HepG2 (cell line): ENCODE measurements around the gene FFAR1. TPM values are rescaled to one million over a fixed set of nuclear protein-coding genes. Genes with fewer than 3 reads are reported as not detected.

ENCODE experiments used
- ATAC-seq: fragments of 200-7000 bp; cut with Tn5 transposase; 3 replicates; pipeline ENCODE4 v1.9.1; 2020; ENCODE audit warnings: mild to moderate bottlenecking, moderate library complexity
- BruUV-seq: library from RNA; stranded (reverse); fragments of 400-500 nt; replicated peaks from 2 replicates; lab custom pipeline; 2021; lab: Mats Ljungman, UMichigan
- CTCF ChIA-PET: fragments of 300-600 bp; formaldehyde crosslinking; extraction: SDS; loops from one replicate; lab custom pipeline; 2021; ENCODE audit warnings: low total read pairs, inconsistent platforms, low intra/inter-chr PET ratio; lab: Yijun Ruan, JAX
- POLR2A ChIA-PET: fragments of 350-600 bp; sonication (Branson Sonifier 250); formaldehyde crosslinking; loops from one replicate; lab custom pipeline; 2020; ENCODE audit warnings: antibody characterized with exemption, inconsistent platforms; lab: Yijun Ruan, JAX
- DNase-seq: peaks from one replicate; pipeline ENCODE4 v3.0.0-alpha.2; 2015; ENCODE audit warnings: low spot score
- FAIRE-seq: peaks from 3 replicates; lab custom pipeline; 2011; peaks lifted over from hg19 to GRCh38; lab: Jason Lieb, UNC
- H2AFZ ChIP-seq: one replicate; pipeline ENCODE4 v1.6.1; 2011; ENCODE audit warnings: low read length, inconsistent platforms
- H3K27ac ChIP-seq: fragments of 300-600 bp; 3 replicates; pipeline ENCODE4 v1.8.0; 2011; ENCODE audit warnings: mixed run types, mild to moderate bottlenecking, mixed read lengths, low read length, inconsistent platforms; ENCODE audit not compliant: insufficient read depth; ENCODE audit errors: extremely low read length
- H3K27me3 ChIP-seq, 2 experiments: fragments of 200-600 bp in 1 of 2; 2 replicates in 1 of 2; 3 replicates in 1 of 2; pipeline versions ENCODE4 v1.6.0 to v1.8.0; 2011; ENCODE audit warnings: low read length in 2 of 2, mild to moderate bottlenecking in 2 of 2, moderate library complexity in 2 of 2, inconsistent platforms in 1 of 2; ENCODE audit not compliant: insufficient read depth in 2 of 2, control insufficient read depth in 1 of 2
- H3K36me3 ChIP-seq, 2 experiments: fragments of 200-600 bp in 1 of 2; replicated peaks in 1 of 2; 2 replicates in 1 of 2; 3 replicates in 1 of 2; pipeline versions ENCODE4 v1.5.1 to v1.8.0; 2011; ENCODE audit warnings: low read length in 2 of 2, inconsistent platforms in 1 of 2; ENCODE audit not compliant: insufficient read depth in 2 of 2, control insufficient read depth in 1 of 2
- H3K4me1 ChIP-seq: 2 replicates; pipeline ENCODE4 v1.5.1; 2012; ENCODE audit warnings: low read length, inconsistent platforms; ENCODE audit not compliant: insufficient read depth
- H3K4me2 ChIP-seq: 2 replicates; pipeline ENCODE4 v1.6.0; 2011; ENCODE audit warnings: low read depth, low read length, inconsistent platforms
- H3K4me3 ChIP-seq, 3 experiments: fragments of 200-600 bp in 1 of 3; sonication (generic), shearing (Covaris generic) in 1 of 3; replicated peaks in 1 of 3; 2 replicates each; pipeline ENCODE4 v1.5.1; 2011 to 2016; ENCODE audit warnings: low read length in 3 of 3, inconsistent platforms in 2 of 3, low read depth in 2 of 3, mild to moderate bottlenecking in 2 of 3, control low read depth in 1 of 3, mixed read lengths in 1 of 3; ENCODE audit not compliant: insufficient read depth in 1 of 3
- H3K79me2 ChIP-seq: one replicate; pipeline ENCODE4 v1.6.1; 2011; ENCODE audit warnings: low read length, inconsistent platforms; ENCODE audit not compliant: insufficient read depth
- H3K9ac ChIP-seq: 2 replicates; pipeline ENCODE4 v1.6.0; 2011; ENCODE audit warnings: mild to moderate bottlenecking, low read depth, low read length, inconsistent platforms; ENCODE audit not compliant: insufficient read depth
- H3K9me3 ChIP-seq: 2 replicates; pipeline ENCODE4 v1.5.1; 2012; ENCODE audit warnings: mild to moderate bottlenecking, low read length
- H4K20me1 ChIP-seq: 2 replicates; pipeline ENCODE4 v1.6.0; 2011; ENCODE audit warnings: inconsistent platforms, mild to moderate bottlenecking, low read length, moderate library complexity; ENCODE audit not compliant: insufficient read depth
- BRD4 ChIP-seq: sonication (generic); formaldehyde crosslinking; IDR thresholded peaks from 2 replicates; pipeline ENCODE4 v1.4.0; 2020; ENCODE audit warnings: missing genetic modification reagents
- CCAR2 ChIP-seq: fragments of 200-400 bp; formaldehyde crosslinking; optimal IDR thresholded peaks from 2 replicates; pipeline ENCODE3; 2018; ENCODE audit warnings: low read depth, mild to moderate bottlenecking, low read length, moderate library complexity
- GABPB1 ChIP-seq: IDR thresholded peaks from 2 replicates; pipeline ENCODE4 v1.6.1; 2016; ENCODE audit warnings: mild to moderate bottlenecking, missing genetic modification reagents, moderate library complexity, missing compliant biosample characterization
- KAT7 ChIP-seq: IDR thresholded peaks from 2 replicates; pipeline ENCODE4 v1.6.1; 2018; ENCODE audit warnings: borderline replicate concordance, missing compliant biosample characterization
- ZNF280B ChIP-seq: sonication (generic); formaldehyde crosslinking; IDR thresholded peaks from 2 replicates; pipeline ENCODE4 v1.5.0; 2020; ENCODE audit warnings: missing genetic modification reagents, mild to moderate bottlenecking, borderline replicate concordance
- ZNF30 ChIP-seq: sonication (generic); formaldehyde crosslinking; IDR thresholded peaks from 2 replicates; pipeline ENCODE4 v1.5.0; 2020; ENCODE audit warnings: mild to moderate bottlenecking, missing genetic modification reagents
- ZNF709 ChIP-seq: sonication (generic); formaldehyde crosslinking; IDR thresholded peaks from 2 replicates; pipeline ENCODE4 v1.5.0; 2020; ENCODE audit warnings: mild to moderate bottlenecking, missing genetic modification reagents
- ZNF749 ChIP-seq: sonication (generic); formaldehyde crosslinking; IDR thresholded peaks from 2 replicates; pipeline ENCODE4 v1.8.0; 2022; ENCODE audit warnings: mild to moderate bottlenecking, missing genetic modification reagents, moderate library complexity, borderline replicate concordance
- ZNF782 ChIP-seq: sonication (generic); formaldehyde crosslinking; IDR thresholded peaks from 2 replicates; pipeline ENCODE4 v1.4.0; 2020; ENCODE audit warnings: missing genetic modification reagents, mild to moderate bottlenecking, borderline replicate concordance
- WGBS: methylation state at CpG from one replicate; pipeline ENCODE4 v1.1.6; 2017; ENCODE audit warnings: low lambda C conversion rate; 5-methylcytosine and 5-hydroxymethylcytosine counted together
- in situ Hi-C: cut with HindIII; loops from 2 replicates; pipeline ENCODE4 v1.10.0; 2017; ENCODE audit warnings: low pct_unique_long_range_greater_than_20kb; ENCODE audit not compliant: extremely low pct_ligation_motif_present
- intact Hi-C: fragments of 100-400 bp; cut with micrococcal nuclease; formaldehyde crosslinking; loops from one replicate; pipeline ENCODE4 v1.10.0; 2022; ENCODE audit not compliant: unreplicated experiment
- polyA plus RNA-seq, 8 experiments: library from polyadenylated mRNA; depleted of rRNA in 3 of 8; stranded (reverse) in 7 of 8; unstranded in 1 of 8; fragments of >200 nt; fragmentation: Illumina TruSeq in 4 of 8; extraction: Trizol in 4 of 8; gene quantifications; 2 replicates each; pipeline versions ENCODE4 v1.2.1 to v1.2.3, GENCODE V29; 2011 to 2016; ENCODE audit warnings: low read depth in 4 of 8, missing spikeins in 1 of 8, mixed read lengths in 1 of 8; ENCODE audit not compliant: insufficient read depth in 1 of 8
- total RNA-seq, 5 experiments: library from RNA; depleted of rRNA; stranded (reverse); fragments of >200 nt; fragmentation: Illumina TruSeq; extraction: Trizol; gene quantifications; 2 replicates each; pipeline ENCODE4 v1.2.3, GENCODE V29; 2016; ENCODE audit warnings: low read depth in 1 of 5

The FFAR1 gene
- total and polyA plus RNA-seq, 2 of the 13 experiments (the other 11 are each of a cell fraction or from before 2014, with no cell fraction given): not detected

- ChIA-PET POLR2A (no interaction called here), CTCF (no interaction called here)
- in situ Hi-C loops (no loop called here), intact Hi-C loops (no loop called here)
- Histone ChIP-seq H3K4me3 (no peak overlapping the region), H3K27ac (no peak overlapping the region), H4K20me1 (no peaks in the 10 kb centered on the region), H3K9ac (no peak overlapping the region), H3K36me3 (no peaks in the 10 kb centered on the region), H3K4me2 (no peak overlapping the region), H3K9me3 (no peaks in the 10 kb centered on the region), H3K79me2 (no peaks in the 10 kb centered on the region), H2AFZ (no peak overlapping the region), H3K4me1 (peaks cover 19% of the 10 kb centered on the region), H3K27me3 (no peaks in the 10 kb centered on the region)
- 69% methylated on average over 2 of the region's 4 CpGs for WGBS
- no peak for ATAC-seq
- no peak for DNase-seq
- no peak for FAIRE-seq
- no peak for TF ChIP-seq BRD4 (CRISPR knock-in tag)
- TF ChIP-seq ZNF280B (CRISPR knock-in tag): no peak
- TF ChIP-seq ZNF709 (CRISPR knock-in tag): no peak
- no peak for TF ChIP-seq GABPB1 (CRISPR knock-in tag)
- TF ChIP-seq ZNF30: no peak
- no peak for TF ChIP-seq KAT7
- TF ChIP-seq ZNF782 (CRISPR knock-in tag): no peak
- TF ChIP-seq CCAR2: no peak
- TF ChIP-seq ZNF749: no peak
- no TSS peak for BruUV-seq
Measured at GRCh38 chr19:35329323-35329722, 18.4 kb upstream of the FFAR1 start.
